ENCODE data around the gene IL36RN.

IL36RN gene

GRCh38 chr2:113011108-113011507 lies 47.9 kb upstream of the IL36RN start:
- no peak for DNase-seq (ENCODE audit: low read depth in 1 of 2, low spot score in 1 of 2)
- H3K27ac ChIP-seq (replicated peaks): no peak overlapping the region
- peaks cover 11% of the 10 kb centered on the region for H3K27me3 ChIP-seq (ENCODE audit: insufficient read depth, poor library complexity, severe bottlenecking)
- TF ChIP-seq CTCF (IDR thresholded peaks at IDR 0.05; ENCODE audit: insufficient read depth, low read length) (no peak), REST (IDR thresholded peaks at IDR 0.05; ENCODE audit: insufficient replicate concordance, low read depth) (no peak), POLR2AphosphoS5 (IDR thresholded peaks at IDR 0.05; ENCODE audit: low read depth) (no peak), SPI1 (IDR thresholded peaks at IDR 0.05; ENCODE audit: borderline replicate concordance, low read depth) (no peak), GABPA (IDR thresholded peaks at IDR 0.05; ENCODE audit: low read depth) (no peak)
- no peak overlapping the region for H3K4me3 ChIP-seq (replicated peaks; ENCODE audit: insufficient read depth, low read length)

- peaks cover 11% of the 10 kb centered on the region for H3K27me3 ChIP-seq (ENCODE audit: insufficient read depth, poor library complexity, severe bottlenecking)
- TF ChIP-seq POLR2AphosphoS5 (IDR thresholded peaks at IDR 0.05; ENCODE audit: low read depth) (no peak), CTCF (IDR thresholded peaks at IDR 0.05; ENCODE audit: insufficient read depth, low read length) (no peak), GABPA (IDR thresholded peaks at IDR 0.05; ENCODE audit: low read depth) (no peak), REST (IDR thresholded peaks at IDR 0.05; ENCODE audit: insufficient replicate concordance, low read depth) (no peak), SPI1 (IDR thresholded peaks at IDR 0.05; ENCODE audit: borderline replicate concordance, low read depth) (no peak)
- H3K4me3 ChIP-seq (replicated peaks; ENCODE audit: insufficient read depth, low read length): no peak overlapping the region
- H3K27ac ChIP-seq (replicated peaks): no peak overlapping the region
- no peak for DNase-seq (ENCODE audit: low read depth in 1 of 2, low spot score in 1 of 2)
Measured at GRCh38 chr2:113012436-113013335, 46.3 kb upstream of the IL36RN start.

- peaks cover 11% of the 10 kb centered on the region for H3K27me3 ChIP-seq (ENCODE audit: insufficient read depth, poor library complexity, severe bottlenecking)
- no peak overlapping the region for H3K4me3 ChIP-seq (replicated peaks; ENCODE audit: insufficient read depth, low read length)
- no peak for DNase-seq (ENCODE audit: low read depth in 1 of 2, low spot score in 1 of 2)
- TF ChIP-seq CTCF (IDR thresholded peaks at IDR 0.05; ENCODE audit: insufficient read depth, low read length): no peak
- no peak for TF ChIP-seq SPI1 (IDR thresholded peaks at IDR 0.05; ENCODE audit: borderline replicate concordance, low read depth)
- no peak for TF ChIP-seq GABPA (IDR thresholded peaks at IDR 0.05; ENCODE audit: low read depth)
- TF ChIP-seq REST (IDR thresholded peaks at IDR 0.05; ENCODE audit: insufficient replicate concordance, low read depth): no peak
- TF ChIP-seq POLR2AphosphoS5 (IDR thresholded peaks at IDR 0.05; ENCODE audit: low read depth): no peak
- no peak overlapping the region for H3K27ac ChIP-seq (replicated peaks)
Measured at GRCh38 chr2:113013336-113013661, 45.7 kb upstream of the IL36RN start.

Measured in HL-60 (cell line).